K562 (cell line): ENCODE data around the gene BLCAP. TPM values are rescaled to one million over a fixed set of nuclear protein-coding genes. Genes with fewer than 3 reads are reported as not detected.

Source experiments
- BCL6 ChIP-seq: fragments of 250-450 bp; sonication (Bioruptor Pico); IDR thresholded peaks from 2 replicates; pipeline ENCODE4 v1.4.0; 2020
- BRF1 ChIP-seq: IDR thresholded peaks from 3 replicates; pipeline ENCODE4 v1.6.1; 2011; ENCODE audit warnings: borderline replicate concordance, mild to moderate bottlenecking; ENCODE audit not compliant: insufficient read length; ENCODE audit errors: extremely low read depth
- DDX20 ChIP-seq: fragments of 450-650 bp; IDR thresholded peaks from 2 replicates; pipeline ENCODE4 v1.6.1; 2016; ENCODE audit warnings: missing genetic modification characterization, low read depth, mild to moderate bottlenecking, missing compliant biosample characterization, moderate library complexity
- DMBX1 ChIP-seq: fragments of 250-450 bp; sonication (Bioruptor Pico); IDR thresholded peaks from 2 replicates; pipeline ENCODE4 v1.8.0; 2022; ENCODE audit warnings: inconsistent platforms, mild to moderate bottlenecking, moderate library complexity, borderline replicate concordance
- EHMT2 ChIP-seq: fragments of 450-650 bp; IDR thresholded peaks from 2 replicates; pipeline ENCODE4 v1.6.1; 2018; ENCODE audit warnings: antibody characterized with exemption
- HDAC8 ChIP-seq: fragments of 450-650 bp; IDR thresholded peaks from 2 replicates; pipeline ENCODE4 v1.6.1; 2016; ENCODE audit warnings: mild to moderate bottlenecking, missing genetic modification characterization, moderate library complexity, missing compliant biosample characterization
- KLF13 ChIP-seq: fragments of 450-650 bp; IDR thresholded peaks from 2 replicates; pipeline ENCODE4 v1.6.1; 2016; ENCODE audit warnings: missing genetic modification characterization, low read depth, mild to moderate bottlenecking, missing compliant biosample characterization, moderate library complexity, borderline replicate concordance
- NFIC ChIP-seq: fragments of 450-650 bp; IDR thresholded peaks from 2 replicates; pipeline ENCODE4 v1.6.1; 2017; ENCODE audit warnings: mild to moderate bottlenecking, inconsistent platforms
- RHOXF2B ChIP-seq: fragments of 250-450 bp; sonication (Bioruptor Pico); conservative IDR thresholded peaks from 2 replicates; pipeline ENCODE4 v1.5.1; 2021
- RNF2 ChIP-seq: sonication (generic); IDR thresholded peaks from 2 replicates; pipeline ENCODE4 v1.6.1; 2016
- TBP ChIP-seq: optimal IDR thresholded peaks from 2 replicates; pipeline ENCODE3; 2011; ENCODE audit warnings: low read depth, low read length, improper control_type of control experiment
- ZBED1 ChIP-seq: IDR thresholded peaks from 2 replicates; pipeline ENCODE4 v1.6.1; 2014
- ZNF639 ChIP-seq, 2 experiments: fragments of 200-800 bp in 1 of 2; sonication (Bioruptor generic) in 1 of 2; sonication (generic) in 1 of 2; formaldehyde crosslinking in 1 of 2; IDR thresholded peaks in 1 of 2; conservative IDR thresholded peaks in 1 of 2; 2 replicates each; pipeline versions ENCODE4 v1.5.0 to v1.6.1; 2016 to 2020; ENCODE audit warnings: missing compliant biosample characterization in 1 of 2, missing genetic modification characterization in 1 of 2, missing genetic modification reagents in 1 of 2
- ZNF778 ChIP-seq: fragments of 450-650 bp; formaldehyde crosslinking; IDR thresholded peaks from 2 replicates; pipeline ENCODE4 v1.4.0; 2020; ENCODE audit warnings: mild to moderate bottlenecking, moderate library complexity
- polyA plus RNA-seq, 8 experiments: library from polyadenylated mRNA; depleted of rRNA in 4 of 8; stranded (reverse) in 5 of 8; unstranded in 3 of 8; fragments of >200 nt; fragmentation: Nextera tagmentation in 2 of 8; fragmentation: Illumina TruSeq in 1 of 8; extraction: Ambion mirVana in 2 of 8; extraction: Trizol in 1 of 8; gene quantifications; 2 replicates each; pipeline versions ENCODE4 v1.2.1 to v1.2.3, GENCODE V29; 2011 to 2014; ENCODE audit warnings: inconsistent platforms in 1 of 8, missing spikeins in 1 of 8
- total RNA-seq, 7 experiments: library from RNA; depleted of rRNA in 6 of 7; stranded (reverse); fragments of >200 nt in 6 of 7; fragmentation: Illumina TruSeq in 2 of 7; extraction: Trizol in 2 of 7; gene quantifications; 2 replicates each; pipeline versions ENCODE4 v1.2.1 to v1.2.3, GENCODE V29; 2011 to 2021; ENCODE audit warnings: low replicate concordance in 1 of 7
- TF ChIP-seq, protein P1 (sequence below): fragments of 200-800 bp; sonication (Bioruptor generic); IDR thresholded peaks from 2 replicates; pipeline ENCODE4 v1.6.1; 2017; ENCODE audit warnings: missing genetic modification characterization, missing compliant biosample characterization
- TF ChIP-seq, protein P2 (sequence below): fragments of 250-450 bp; sonication (Bioruptor Pico); IDR thresholded peaks from 2 replicates; pipeline ENCODE4 v1.4.0; 2020
- TF ChIP-seq, protein P3 (sequence below): sonication (generic); formaldehyde crosslinking; IDR thresholded peaks from 2 replicates; pipeline ENCODE4 v1.9.0; 2022; ENCODE audit warnings: mild to moderate bottlenecking, missing genetic modification reagents
- TF ChIP-seq, protein P4 (sequence below): sonication (generic); formaldehyde crosslinking; IDR thresholded peaks from 2 replicates; pipeline ENCODE4 v1.8.1; 2022; ENCODE audit warnings: missing genetic modification reagents

BLCAP gene
- total and polyA plus RNA-seq, 9 of the 15 experiments (the other 6 are each of a cell fraction or from before 2014, with no cell fraction given): 16.9 to 41.5 (median 27.6) TPM

DNA sequence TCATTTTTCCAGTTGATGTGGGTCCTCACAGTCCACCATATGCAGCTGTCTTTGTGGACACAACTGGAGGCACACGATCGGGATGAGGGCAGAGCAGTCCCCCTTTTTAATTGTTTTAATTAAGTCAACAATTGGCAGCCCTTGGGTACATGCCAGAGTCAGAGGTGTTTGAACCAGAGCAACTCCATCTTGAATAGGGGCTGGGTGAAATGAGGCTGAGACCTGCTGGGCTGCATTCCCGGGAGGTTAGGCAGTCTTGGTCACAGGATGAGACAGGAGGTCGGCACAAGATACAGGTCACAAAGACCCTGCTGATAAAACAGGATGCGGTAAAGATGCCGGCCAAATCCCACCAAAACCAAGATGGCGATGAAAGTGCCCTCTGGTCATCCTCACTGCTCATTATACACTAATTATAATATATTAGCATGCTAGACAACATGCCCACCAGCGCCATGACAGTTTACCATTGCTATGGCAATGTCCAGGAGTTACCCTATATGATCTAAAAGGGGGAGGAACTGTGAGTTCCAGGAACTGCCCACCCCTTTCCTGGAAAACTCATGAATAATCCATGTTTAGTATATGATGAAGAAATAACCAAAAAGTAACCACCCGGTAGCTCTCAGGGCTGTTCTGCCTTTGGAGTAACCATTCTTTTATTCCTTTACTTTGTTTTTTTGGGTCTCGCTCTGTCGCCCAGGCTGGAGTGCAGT is 31.8 kb upstream of the BLCAP start (continued):
- no peak for TF ChIP-seq TBP
- TF ChIP-seq BRF1: no peak
- TF ChIP-seq ZBED1: no peak
- TF ChIP-seq RHOXF2B (CRISPR knock-in tag): no peak
- TF ChIP-seq EHMT2: no peak
- TF ChIP-seq, protein P1, sequence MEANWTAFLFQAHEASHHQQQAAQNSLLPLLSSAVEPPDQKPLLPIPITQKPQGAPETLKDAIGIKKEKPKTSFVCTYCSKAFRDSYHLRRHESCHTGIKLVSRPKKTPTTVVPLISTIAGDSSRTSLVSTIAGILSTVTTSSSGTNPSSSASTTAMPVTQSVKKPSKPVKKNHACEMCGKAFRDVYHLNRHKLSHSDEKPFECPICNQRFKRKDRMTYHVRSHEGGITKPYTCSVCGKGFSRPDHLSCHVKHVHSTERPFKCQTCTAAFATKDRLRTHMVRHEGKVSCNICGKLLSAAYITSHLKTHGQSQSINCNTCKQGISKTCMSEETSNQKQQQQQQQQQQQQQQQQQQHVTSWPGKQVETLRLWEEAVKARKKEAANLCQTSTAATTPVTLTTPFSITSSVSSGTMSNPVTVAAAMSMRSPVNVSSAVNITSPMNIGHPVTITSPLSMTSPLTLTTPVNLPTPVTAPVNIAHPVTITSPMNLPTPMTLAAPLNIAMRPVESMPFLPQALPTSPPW (CRISPR knock-in tag): peak; percentile 33
- TF ChIP-seq, protein P2, sequence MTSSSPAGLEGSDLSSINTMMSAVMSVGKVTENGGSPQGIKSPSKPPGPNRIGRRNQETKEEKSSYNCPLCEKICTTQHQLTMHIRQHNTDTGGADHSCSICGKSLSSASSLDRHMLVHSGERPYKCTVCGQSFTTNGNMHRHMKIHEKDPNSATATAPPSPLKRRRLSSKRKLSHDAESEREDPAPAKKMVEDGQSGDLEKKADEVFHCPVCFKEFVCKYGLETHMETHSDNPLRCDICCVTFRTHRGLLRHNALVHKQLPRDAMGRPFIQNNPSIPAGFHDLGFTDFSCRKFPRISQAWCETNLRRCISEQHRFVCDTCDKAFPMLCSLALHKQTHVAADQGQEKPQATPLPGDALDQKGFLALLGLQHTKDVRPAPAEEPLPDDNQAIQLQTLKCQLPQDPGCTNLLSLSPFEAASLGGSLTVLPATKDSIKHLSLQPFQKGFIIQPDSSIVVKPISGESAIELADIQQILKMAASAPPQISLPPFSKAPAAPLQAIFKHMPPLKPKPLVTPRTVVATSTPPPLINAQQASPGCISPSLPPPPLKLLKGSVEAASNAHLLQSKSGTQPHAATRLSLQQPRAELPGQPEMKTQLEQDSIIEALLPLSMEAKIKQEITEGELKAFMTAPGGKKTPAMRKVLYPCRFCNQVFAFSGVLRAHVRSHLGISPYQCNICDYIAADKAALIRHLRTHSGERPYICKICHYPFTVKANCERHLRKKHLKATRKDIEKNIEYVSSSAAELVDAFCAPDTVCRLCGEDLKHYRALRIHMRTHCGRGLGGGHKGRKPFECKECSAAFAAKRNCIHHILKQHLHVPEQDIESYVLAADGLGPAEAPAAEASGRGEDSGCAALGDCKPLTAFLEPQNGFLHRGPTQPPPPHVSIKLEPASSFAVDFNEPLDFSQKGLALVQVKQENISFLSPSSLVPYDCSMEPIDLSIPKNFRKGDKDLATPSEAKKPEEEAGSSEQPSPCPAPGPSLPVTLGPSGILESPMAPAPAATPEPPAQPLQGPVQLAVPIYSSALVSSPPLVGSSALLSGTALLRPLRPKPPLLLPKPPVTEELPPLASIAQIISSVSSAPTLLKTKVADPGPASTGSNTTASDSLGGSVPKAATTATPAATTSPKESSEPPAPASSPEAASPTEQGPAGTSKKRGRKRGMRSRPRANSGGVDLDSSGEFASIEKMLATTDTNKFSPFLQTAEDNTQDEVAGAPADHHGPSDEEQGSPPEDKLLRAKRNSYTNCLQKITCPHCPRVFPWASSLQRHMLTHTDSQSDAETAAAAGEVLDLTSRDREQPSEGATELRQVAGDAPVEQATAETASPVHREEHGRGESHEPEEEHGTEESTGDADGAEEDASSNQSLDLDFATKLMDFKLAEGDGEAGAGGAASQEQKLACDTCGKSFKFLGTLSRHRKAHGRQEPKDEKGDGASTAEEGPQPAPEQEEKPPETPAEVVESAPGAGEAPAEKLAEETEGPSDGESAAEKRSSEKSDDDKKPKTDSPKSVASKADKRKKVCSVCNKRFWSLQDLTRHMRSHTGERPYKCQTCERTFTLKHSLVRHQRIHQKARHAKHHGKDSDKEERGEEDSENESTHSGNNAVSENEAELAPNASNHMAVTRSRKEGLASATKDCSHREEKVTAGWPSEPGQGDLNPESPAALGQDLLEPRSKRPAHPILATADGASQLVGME: no peak
- peak; percentile 67; the same call in 1 of the 2 replicates for TF ChIP-seq HDAC8 (tag)
- TF ChIP-seq, protein P3, sequence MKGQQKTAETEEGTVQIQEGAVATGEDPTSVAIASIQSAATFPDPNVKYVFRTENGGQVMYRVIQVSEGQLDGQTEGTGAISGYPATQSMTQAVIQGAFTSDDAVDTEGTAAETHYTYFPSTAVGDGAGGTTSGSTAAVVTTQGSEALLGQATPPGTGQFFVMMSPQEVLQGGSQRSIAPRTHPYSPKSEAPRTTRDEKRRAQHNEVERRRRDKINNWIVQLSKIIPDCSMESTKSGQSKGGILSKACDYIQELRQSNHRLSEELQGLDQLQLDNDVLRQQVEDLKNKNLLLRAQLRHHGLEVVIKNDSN (CRISPR knock-in tag): no peak
- no peak for TF ChIP-seq DMBX1 (CRISPR knock-in tag)
- no peak for TF ChIP-seq NFIC
- no peak for TF ChIP-seq KLF13 (tag)
- no peak for TF ChIP-seq ZNF639 (CRISPR knock-in tag; conservative IDR thresholded peaks at IDR 0.05 in 1 of 2, IDR thresholded peaks at IDR 0.05 in 1 of 2)
- TF ChIP-seq DDX20 (tag): peak; percentile 37; the same call in 1 of the 2 replicates
- TF ChIP-seq BCL6 (CRISPR knock-in tag): peak; percentile 84
- TF ChIP-seq, protein P4, sequence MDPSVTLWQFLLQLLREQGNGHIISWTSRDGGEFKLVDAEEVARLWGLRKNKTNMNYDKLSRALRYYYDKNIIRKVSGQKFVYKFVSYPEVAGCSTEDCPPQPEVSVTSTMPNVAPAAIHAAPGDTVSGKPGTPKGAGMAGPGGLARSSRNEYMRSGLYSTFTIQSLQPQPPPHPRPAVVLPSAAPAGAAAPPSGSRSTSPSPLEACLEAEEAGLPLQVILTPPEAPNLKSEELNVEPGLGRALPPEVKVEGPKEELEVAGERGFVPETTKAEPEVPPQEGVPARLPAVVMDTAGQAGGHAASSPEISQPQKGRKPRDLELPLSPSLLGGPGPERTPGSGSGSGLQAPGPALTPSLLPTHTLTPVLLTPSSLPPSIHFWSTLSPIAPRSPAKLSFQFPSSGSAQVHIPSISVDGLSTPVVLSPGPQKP (CRISPR knock-in tag): no peak
- TF ChIP-seq ZNF778 (CRISPR knock-in tag): no peak
- no peak for TF ChIP-seq RNF2
